KOPT-K1 (cell line): ENCODE data around the gene ADNP2.
"Not testable (repeated sequence)": the region's sequence is repeated elsewhere in the genome, so short reads cannot be mapped to it uniquely, and the experiment has no call there.

ENCODE experiments used
- H3K27ac ChIP-seq: fragments of 200-600 bp; sonication (generic); 2 replicates; pipeline ENCODE4 v1.5.1; 2016; ENCODE audit warnings: antibody characterized with exemption, mild to moderate bottlenecking, low read depth, low read length; ENCODE audit not compliant: poor library complexity, severe bottlenecking
- H3K36me3 ChIP-seq: fragments of 200-600 bp; sonication (generic); 2 replicates; pipeline ENCODE4 v1.5.1; 2017; ENCODE audit warnings: antibody characterized with exemption, mild to moderate bottlenecking, low read length, moderate library complexity; ENCODE audit not compliant: insufficient read depth
- H3K9me3 ChIP-seq: fragments of 200-600 bp; sonication (generic); 2 replicates; pipeline ENCODE4 v1.5.1; 2017; ENCODE audit warnings: antibody characterized with exemption, low read length, mild to moderate bottlenecking; ENCODE audit not compliant: insufficient read depth, poor library complexity, severe bottlenecking

Gene ADNP2

DNA sequence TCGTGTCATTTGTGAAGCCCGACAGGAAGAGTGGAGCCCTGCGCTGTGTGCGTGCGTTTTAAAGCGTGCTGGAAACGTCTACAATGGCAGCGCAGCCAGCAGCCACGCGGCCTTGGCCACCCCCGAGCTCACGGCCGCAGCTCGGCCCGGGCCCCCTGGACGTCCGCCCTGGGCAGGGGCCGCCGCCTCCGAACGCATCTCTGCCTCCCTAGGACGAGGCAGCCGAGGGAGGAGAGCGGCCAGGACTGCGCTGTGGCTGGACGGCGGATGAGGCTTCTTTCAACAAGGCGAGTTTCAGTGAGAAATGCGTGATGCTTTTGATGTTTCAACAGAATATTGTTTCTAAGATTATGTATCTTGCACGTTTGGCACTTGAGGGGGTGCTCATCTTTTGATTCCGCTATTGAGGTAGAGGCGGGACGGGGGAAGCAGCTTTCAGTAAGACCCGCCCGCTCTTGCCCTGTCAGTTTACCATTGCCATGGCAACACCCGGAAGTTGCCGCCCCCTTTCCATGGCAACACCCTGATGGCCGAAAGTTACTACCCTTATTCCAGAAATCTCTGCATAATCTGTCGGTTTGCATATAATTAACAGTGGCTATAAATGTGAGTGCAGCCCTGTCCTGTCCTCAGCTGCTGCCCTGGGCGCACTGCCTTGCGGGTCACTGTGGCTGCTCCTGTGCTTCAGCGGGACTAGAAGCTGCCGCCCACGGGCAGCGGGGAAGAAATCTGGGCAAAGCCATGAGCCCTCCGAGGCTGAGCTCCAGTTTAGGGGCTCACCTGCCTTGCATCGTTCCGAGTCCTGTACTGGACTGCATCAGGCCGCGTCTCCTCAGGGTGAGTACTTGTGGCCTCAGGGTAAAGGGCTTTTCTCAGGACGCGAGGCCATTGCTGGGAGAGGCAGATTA, 38.6 kb downstream of the ADNP2 start:
- H3K27ac ChIP-seq = no peak overlapping the region
- H3K36me3 ChIP-seq = peaks cover 23% of the 10 kb centered on the region

GRCh38 chr18:80148326-80149199, 39.5 kb downstream of the ADNP2 start:
- Histone ChIP-seq H3K36me3 (peaks cover 23% of the 10 kb centered on the region), H3K9me3 (no peaks in the 10 kb centered on the region), H3K27ac (no peak overlapping the region)

More for the DNA sequence above, 38.6 kb downstream of the ADNP2 start:
- H3K9me3 ChIP-seq = no peaks in the 10 kb centered on the region

- Histone ChIP-seq H3K36me3 (peaks cover 23% of the 10 kb centered on the region), H3K9me3 (no peaks in the 10 kb centered on the region), H3K27ac (no peak overlapping the region)
These were observed 40.6 kb downstream of the ADNP2 start for GRCh38 chr18:80149667-80150066.

GRCh38 chr18:80154293-80154692, 45.2 kb downstream of the ADNP2 start:
- peaks cover 1% of the 10 kb centered on the region; the same call in 1 of the 2 replicates for H3K36me3 ChIP-seq
- no peak overlapping the region for H3K27ac ChIP-seq
- H3K9me3 ChIP-seq = no peaks in the 10 kb centered on the region

- Histone ChIP-seq H3K36me3 (no peaks in the 10 kb centered on the region), H3K9me3 (no peaks in the 10 kb centered on the region), H3K27ac (no peak overlapping the region)
These were observed 48.8 kb downstream of the ADNP2 start for GRCh38 chr18:80157708-80158343.

GRCh38 chr18:80158365-80158764, 49.3 kb downstream of the ADNP2 start:
- no peak overlapping the region for H3K27ac ChIP-seq
- H3K36me3 ChIP-seq = no peaks in the 10 kb centered on the region
- peaks cover 4% of the 10 kb centered on the region for H3K9me3 ChIP-seq

GRCh38 chr18:80159713-80160636, 50.9 kb downstream of the ADNP2 start:
- Histone ChIP-seq H3K9me3 (peaks cover 20% of the 10 kb centered on the region), H3K27ac (no peak overlapping the region), H3K36me3 (no peaks in the 10 kb centered on the region)

- Histone ChIP-seq H3K36me3 (no peaks in the 10 kb centered on the region), H3K27ac (no peak overlapping the region), H3K9me3 (peaks cover 28% of the 10 kb centered on the region)
These were observed 52.8 kb downstream of the ADNP2 start for GRCh38 chr18:80161781-80162417.

DNA sequence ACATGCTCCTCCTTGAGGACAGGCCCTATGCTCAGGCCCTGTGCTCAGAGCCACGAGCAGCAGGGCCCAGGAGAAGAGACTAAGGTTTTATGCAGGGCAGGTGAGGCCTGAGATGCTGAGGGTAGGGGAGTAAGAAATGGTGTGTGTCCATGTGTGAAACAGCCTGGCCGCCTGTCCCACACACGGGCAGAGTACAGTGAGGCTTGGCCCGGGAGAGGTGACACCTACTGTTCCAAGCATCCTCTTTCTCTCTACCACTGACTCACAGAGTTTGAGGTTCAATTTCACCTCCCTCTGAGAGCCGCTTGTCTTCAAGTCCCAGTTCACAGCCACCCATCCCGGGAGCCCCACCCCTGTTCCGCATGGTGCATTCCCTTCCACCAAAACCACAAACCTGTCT, 54.1 kb downstream of the ADNP2 start:
- H3K9me3 ChIP-seq = peaks cover 28% of the 10 kb centered on the region
- no peak overlapping the region for H3K27ac ChIP-seq
- H3K36me3 ChIP-seq = no peaks in the 10 kb centered on the region

GRCh38 chr18:80164727-80165355, 55.8 kb downstream of the ADNP2 start:
- H3K36me3 ChIP-seq, H3K27ac ChIP-seq: not testable (repeated sequence)
- peaks cover 28% of the 10 kb centered on the region for H3K9me3 ChIP-seq

DNA sequence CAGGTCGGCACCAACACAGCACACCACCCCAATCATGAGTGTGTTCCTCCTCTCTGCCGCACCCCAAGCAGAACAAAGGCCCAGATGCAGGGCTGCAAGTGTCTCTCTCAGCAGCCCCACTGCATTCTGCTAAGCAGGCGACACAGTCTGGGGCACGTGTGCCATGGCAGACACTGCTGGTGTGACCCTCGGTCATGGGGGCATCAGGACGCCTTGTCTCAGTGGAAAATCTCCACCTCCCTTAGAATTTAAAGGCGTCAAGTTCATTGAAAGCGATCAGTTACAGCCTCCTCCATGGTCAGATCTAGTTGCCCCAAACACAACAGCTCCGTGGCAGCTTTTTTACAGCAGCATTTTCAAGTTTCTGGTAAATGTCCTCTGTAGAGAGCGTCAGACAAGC, 57.2 kb downstream of the ADNP2 start:
- H3K9me3 ChIP-seq = peaks cover 28% of the 10 kb centered on the region

DNA sequence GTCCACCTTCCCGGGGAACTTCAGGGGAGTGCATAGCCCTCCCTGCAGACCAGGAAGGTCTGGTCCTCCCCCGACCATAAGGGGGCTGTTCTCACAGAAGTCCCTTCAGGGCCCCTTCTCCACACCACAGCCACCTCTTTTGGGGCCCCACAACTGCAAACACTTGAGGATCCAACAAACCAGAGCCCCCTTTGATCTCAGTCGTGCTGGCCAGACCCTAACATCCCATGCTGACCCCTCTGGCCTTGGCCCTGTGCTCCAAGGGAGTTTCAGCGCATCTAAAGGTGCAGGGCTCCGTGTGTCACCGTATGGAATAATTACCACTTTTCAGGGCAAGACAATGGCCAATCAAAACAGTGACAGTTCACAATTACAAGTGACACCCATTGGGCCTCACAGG, 57.7 kb downstream of the ADNP2 start:
- Histone ChIP-seq H3K36me3 (no peaks in the 10 kb centered on the region), H3K27ac (no peak overlapping the region), H3K9me3 (peaks cover 28% of the 10 kb centered on the region)

More for the DNA sequence above, 57.2 kb downstream of the ADNP2 start:
- no peaks in the 10 kb centered on the region for H3K36me3 ChIP-seq
- H3K27ac ChIP-seq = no peak overlapping the region

- Histone ChIP-seq H3K9me3 (peaks cover 28% of the 10 kb centered on the region), H3K36me3 (no peaks in the 10 kb centered on the region), H3K27ac (no peak overlapping the region)
These were observed 58.3 kb downstream of the ADNP2 start for GRCh38 chr18:80167331-80167730.
